ENCODE results near the gene ATP6V1C2.

GRCh38 chr2:10819714-10820314, 98.4 kb downstream of the ATP6V1C2 start:
- TF ChIP-seq EZH2phosphoT487 (IDR thresholded peaks at IDR 0.05; ENCODE audit: low read depth, severe bottlenecking, unreplicated experiment), result no peak
- no peak for TF ChIP-seq CTCF (IDR thresholded peaks at IDR 0.05; ENCODE audit: poor library complexity)
- no peak for TF ChIP-seq EZH2 (IDR thresholded peaks at IDR 0.05; ENCODE audit: borderline replicate concordance)

All from hepatocyte (in vitro differentiated cells).